OCI-LY3 (cell line): ENCODE results near the gene SPATA2.

ENCODE experiments used
- EZH2phosphoT487 ChIP-seq: fragments of 200-600 bp; shearing (Covaris generic); IDR thresholded peaks from 2 replicates; pipeline ENCODE4 v1.6.1; 2018; ENCODE audit warnings: antibody characterized with exemption, mixed run types, low read depth
- TF ChIP-seq, protein P1 (sequence below): fragments of 200-600, 300-600 bp; sonication (generic); IDR thresholded peaks from 2 replicates; pipeline ENCODE4 v1.5.1; 2014; ENCODE audit warnings: antibody characterized with exemption, low read length, low read depth

- TF ChIP-seq, protein P1, sequence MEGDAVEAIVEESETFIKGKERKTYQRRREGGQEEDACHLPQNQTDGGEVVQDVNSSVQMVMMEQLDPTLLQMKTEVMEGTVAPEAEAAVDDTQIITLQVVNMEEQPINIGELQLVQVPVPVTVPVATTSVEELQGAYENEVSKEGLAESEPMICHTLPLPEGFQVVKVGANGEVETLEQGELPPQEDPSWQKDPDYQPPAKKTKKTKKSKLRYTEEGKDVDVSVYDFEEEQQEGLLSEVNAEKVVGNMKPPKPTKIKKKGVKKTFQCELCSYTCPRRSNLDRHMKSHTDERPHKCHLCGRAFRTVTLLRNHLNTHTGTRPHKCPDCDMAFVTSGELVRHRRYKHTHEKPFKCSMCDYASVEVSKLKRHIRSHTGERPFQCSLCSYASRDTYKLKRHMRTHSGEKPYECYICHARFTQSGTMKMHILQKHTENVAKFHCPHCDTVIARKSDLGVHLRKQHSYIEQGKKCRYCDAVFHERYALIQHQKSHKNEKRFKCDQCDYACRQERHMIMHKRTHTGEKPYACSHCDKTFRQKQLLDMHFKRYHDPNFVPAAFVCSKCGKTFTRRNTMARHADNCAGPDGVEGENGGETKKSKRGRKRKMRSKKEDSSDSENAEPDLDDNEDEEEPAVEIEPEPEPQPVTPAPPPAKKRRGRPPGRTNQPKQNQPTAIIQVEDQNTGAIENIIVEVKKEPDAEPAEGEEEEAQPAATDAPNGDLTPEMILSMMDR: no peak
- TF ChIP-seq EZH2phosphoT487: no peak
Observed at GRCh38 chr20:49942942-49943341, 27.6 kb upstream of the SPATA2 start.
